Coronary artery (tissue), 2 donors: ENCODE data around the gene UBAP2.

ENCODE experiments used
- DNase-seq: peaks from one replicate; pipeline ENCODE4 v3.0.0-alpha.2; 2017; ENCODE audit warnings: low spot score
- H3K27ac ChIP-seq, 2 donors: fragments of 200-600 bp; sonication (generic); one replicate each; pipeline ENCODE4 v1.5.1; 2016 to 2019
- H3K4me3 ChIP-seq: fragments of 200-600 bp; sonication (generic); 2 replicates; pipeline ENCODE4 v1.5.1; 2016; ENCODE audit warnings: mild to moderate bottlenecking, moderate library complexity
- TF ChIP-seq, protein P1 (sequence below): fragments of 200-600 bp; sonication (generic); IDR thresholded peaks from one replicate; pipeline ENCODE4 v1.5.1; 2019; ENCODE audit warnings: antibody characterized with exemption

The UBAP2 gene, protein sequence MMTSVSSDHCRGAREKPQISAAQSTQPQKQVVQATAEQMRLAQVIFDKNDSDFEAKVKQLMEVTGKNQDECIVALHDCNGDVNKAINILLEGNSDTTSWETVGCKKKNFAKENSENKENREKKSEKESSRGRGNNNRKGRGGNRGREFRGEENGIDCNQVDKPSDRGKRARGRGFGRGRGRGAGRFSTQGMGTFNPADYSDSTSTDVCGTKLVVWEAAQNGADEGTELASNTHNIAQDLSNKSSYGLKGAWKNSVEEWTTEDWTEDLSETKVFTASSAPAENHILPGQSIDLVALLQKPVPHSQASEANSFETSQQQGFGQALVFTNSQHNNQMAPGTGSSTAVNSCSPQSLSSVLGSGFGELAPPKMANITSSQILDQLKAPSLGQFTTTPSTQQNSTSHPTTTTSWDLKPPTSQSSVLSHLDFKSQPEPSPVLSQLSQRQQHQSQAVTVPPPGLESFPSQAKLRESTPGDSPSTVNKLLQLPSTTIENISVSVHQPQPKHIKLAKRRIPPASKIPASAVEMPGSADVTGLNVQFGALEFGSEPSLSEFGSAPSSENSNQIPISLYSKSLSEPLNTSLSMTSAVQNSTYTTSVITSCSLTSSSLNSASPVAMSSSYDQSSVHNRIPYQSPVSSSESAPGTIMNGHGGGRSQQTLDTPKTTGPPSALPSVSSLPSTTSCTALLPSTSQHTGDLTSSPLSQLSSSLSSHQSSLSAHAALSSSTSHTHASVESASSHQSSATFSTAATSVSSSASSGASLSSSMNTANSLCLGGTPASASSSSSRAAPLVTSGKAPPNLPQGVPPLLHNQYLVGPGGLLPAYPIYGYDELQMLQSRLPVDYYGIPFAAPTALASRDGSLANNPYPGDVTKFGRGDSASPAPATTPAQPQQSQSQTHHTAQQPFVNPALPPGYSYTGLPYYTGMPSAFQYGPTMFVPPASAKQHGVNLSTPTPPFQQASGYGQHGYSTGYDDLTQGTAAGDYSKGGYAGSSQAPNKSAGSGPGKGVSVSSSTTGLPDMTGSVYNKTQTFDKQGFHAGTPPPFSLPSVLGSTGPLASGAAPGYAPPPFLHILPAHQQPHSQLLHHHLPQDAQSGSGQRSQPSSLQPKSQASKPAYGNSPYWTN

DNA sequence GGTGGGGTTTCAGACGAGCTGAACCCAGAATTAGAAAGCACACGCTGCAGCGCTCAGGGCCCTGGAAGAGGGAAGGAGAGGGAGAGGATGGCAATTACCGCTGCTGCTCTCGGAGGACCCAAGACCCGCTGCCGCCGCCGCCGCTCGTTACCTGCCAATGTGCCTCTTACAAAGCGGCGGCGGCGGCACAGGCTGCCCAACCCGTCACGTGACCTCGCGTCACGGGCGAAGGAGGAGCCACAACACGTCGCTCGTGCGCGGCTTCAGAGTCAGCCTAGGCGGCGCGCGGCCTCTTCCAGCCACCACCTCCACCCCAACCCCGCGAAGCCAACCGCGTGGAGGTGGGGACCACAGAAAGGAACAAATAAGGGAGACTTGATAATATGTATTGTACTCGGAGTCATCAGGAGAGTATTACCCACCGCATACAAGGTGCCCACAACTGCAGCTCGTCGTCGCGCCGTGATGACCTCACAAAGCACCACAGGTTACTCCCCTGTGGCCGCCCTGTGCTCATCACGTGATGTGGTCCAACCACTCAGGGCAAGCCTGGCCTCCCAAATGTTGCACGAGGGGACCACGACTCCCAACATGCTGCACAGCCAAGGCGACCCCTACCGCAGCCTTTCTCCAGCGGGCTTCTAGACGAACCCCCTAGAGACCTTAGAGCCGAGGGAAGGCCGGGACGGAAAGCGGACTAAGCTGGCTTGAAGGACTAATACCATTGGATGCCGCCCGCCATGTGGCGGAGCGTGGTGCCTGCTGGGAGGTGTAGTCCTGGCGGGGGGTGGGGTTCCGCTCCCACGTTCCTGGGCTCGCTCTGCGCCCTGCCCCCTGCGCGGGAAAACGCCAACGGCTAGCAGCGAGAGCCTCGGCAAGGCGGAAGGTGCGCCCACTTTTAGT is at the start of gene UBAP2:
TSS of gene UBAP2 (minus strand) at position 161 of the 903 bp plus-strand sequence. CDS start 31,739 bp downstream, outside the sequence.
- Histone ChIP-seq H3K27ac (peak within 1 kb of the TSS; percentile 82 to 92), H3K4me3 (peak within 1 kb of the TSS; percentile 85)
- peak; percentile 97 for DNase-seq
- TF ChIP-seq, protein P1, sequence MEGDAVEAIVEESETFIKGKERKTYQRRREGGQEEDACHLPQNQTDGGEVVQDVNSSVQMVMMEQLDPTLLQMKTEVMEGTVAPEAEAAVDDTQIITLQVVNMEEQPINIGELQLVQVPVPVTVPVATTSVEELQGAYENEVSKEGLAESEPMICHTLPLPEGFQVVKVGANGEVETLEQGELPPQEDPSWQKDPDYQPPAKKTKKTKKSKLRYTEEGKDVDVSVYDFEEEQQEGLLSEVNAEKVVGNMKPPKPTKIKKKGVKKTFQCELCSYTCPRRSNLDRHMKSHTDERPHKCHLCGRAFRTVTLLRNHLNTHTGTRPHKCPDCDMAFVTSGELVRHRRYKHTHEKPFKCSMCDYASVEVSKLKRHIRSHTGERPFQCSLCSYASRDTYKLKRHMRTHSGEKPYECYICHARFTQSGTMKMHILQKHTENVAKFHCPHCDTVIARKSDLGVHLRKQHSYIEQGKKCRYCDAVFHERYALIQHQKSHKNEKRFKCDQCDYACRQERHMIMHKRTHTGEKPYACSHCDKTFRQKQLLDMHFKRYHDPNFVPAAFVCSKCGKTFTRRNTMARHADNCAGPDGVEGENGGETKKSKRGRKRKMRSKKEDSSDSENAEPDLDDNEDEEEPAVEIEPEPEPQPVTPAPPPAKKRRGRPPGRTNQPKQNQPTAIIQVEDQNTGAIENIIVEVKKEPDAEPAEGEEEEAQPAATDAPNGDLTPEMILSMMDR, result no peak

DNA sequence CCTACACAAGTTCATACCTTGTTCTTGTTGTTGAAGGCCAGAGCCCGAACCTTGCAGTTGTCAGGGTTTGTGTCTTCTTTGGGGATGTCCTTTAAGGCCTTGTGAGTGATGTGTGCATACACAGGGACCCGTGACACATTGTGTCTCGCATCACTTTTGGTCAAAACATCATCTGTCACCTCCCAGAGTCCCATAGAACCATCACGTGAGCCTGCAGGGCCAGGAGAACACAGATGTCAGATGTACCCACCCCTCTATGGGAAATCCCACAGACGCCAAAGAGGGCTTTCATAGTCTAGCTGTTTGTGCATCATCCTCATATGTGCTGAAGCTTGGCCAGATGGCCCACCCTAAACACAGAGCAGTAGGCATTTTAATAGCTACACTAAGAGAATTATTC is 49.6 kb upstream of the UBAP2 start:
- H3K27ac ChIP-seq, result no peak overlapping the region
- no peak overlapping the region for H3K4me3 ChIP-seq
- DNase-seq, result no peak
- TF ChIP-seq, protein P1, result no peak

DNA sequence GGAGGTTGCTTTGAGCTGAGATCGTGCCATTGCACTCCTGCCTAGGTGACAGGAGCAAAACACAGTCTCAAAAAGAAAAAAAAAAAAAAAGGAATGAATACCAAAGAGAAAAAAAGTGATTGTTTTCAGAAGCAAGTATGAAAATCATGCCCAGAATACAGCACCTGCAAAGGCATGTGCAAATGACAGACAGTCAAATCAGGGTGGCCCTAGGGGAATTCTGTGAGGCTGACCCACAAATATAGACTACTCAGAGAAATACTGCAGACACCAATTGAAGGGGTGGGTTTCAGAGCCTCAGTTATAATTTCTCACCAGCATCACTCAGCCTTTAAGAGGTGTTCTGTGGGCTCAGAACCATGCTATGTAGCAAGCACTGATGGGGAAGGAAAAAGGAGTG is 49.2 kb upstream of the UBAP2 start:
- no peak for DNase-seq
- TF ChIP-seq, protein P1, result no peak
- Histone ChIP-seq H3K4me3 (no peak overlapping the region), H3K27ac (no peak overlapping the region)

DNA sequence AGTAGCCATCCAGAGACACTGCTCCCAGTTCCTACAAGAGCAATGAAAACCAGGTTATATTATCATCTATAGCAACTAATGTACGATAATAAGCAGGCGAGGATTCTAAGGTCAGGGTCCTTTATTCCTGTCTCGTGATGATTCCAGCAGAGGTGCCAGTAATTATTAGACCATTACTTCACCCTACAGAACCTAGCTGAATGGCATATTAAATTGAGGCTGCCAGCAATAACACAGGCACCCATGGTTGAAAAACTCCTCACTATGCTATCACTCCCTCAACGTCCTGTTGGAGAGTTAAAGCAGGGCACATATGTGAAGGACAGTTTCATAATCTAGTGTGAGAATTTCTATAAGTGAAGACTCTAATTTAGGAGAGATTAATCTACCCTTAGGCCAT is 48.1 kb upstream of the UBAP2 start:
- H3K4me3 ChIP-seq, result no peak overlapping the region
- H3K27ac ChIP-seq, result no peak overlapping the region
- no peak for DNase-seq
- TF ChIP-seq, protein P1, result no peak

- Histone ChIP-seq H3K4me3 (no peak overlapping the region), H3K27ac (no peak overlapping the region)
- TF ChIP-seq, protein P1, result no peak
- no peak for DNase-seq
These were observed 44.9 kb upstream of the UBAP2 start for GRCh38 chr9:34093578-34093977.

- DNase-seq, result no peak
- Histone ChIP-seq H3K27ac (no peak overlapping the region), H3K4me3 (no peak overlapping the region)
- TF ChIP-seq, protein P1, result no peak
These were observed 40.6 kb upstream of the UBAP2 start for GRCh38 chr9:34089311-34089710.
